Mesothelial cell of epicardium (in vitro differentiated cells): ENCODE measurements around the gene CAMP. TPM values are rescaled to one million over a fixed set of nuclear protein-coding genes. Genes with fewer than 3 reads are reported as not detected.
A peak's percentile ranks its signal among the peaks of the same experiment; 100 is the strongest.

Experiments
- DNase-seq, 2 experiments: peaks; one replicate each; pipeline ENCODE4 v3.0.0; 2021; ENCODE audit warnings: low spot score in 2 of 2; ENCODE audit not compliant: unreplicated experiment in 2 of 2
- H3K27ac Mint-ChIP-seq: 2 replicates; pipeline ENCODE4 v1.8.0; 2021; ENCODE audit warnings: mixed read lengths
- H3K27me3 Mint-ChIP-seq: 2 replicates; pipeline ENCODE4 v1.8.0; 2021; ENCODE audit warnings: low read depth, mixed read lengths
- H3K36me3 Mint-ChIP-seq: 2 replicates; pipeline ENCODE4 v1.8.0; 2021; ENCODE audit warnings: mixed read lengths
- H3K4me1 Mint-ChIP-seq: 2 replicates; pipeline ENCODE4 v1.8.0; 2021; ENCODE audit warnings: mixed read lengths
- H3K4me3 Mint-ChIP-seq: 2 replicates; pipeline ENCODE4 v1.8.0; 2021; ENCODE audit warnings: mild to moderate bottlenecking, moderate library complexity, mixed read lengths
- H3K9me3 Mint-ChIP-seq: 2 replicates; pipeline ENCODE4 v1.8.0; 2021; ENCODE audit warnings: mixed read lengths
- total RNA-seq: library from RNA; stranded (reverse); gene quantifications from 3 replicates; pipeline ENCODE4 v1.2.1, GENCODE V29; 2021
- TF ChIP-seq, protein P1 (sequence below): fragments of 200-600 bp; sonication (generic); IDR thresholded peaks from one replicate; pipeline ENCODE4 v1.5.0; 2021; ENCODE audit warnings: antibody characterized with exemption; ENCODE audit not compliant: unreplicated experiment

The CAMP gene
- total RNA-seq, 1 donor from 2014 or later: not detected

DNA sequence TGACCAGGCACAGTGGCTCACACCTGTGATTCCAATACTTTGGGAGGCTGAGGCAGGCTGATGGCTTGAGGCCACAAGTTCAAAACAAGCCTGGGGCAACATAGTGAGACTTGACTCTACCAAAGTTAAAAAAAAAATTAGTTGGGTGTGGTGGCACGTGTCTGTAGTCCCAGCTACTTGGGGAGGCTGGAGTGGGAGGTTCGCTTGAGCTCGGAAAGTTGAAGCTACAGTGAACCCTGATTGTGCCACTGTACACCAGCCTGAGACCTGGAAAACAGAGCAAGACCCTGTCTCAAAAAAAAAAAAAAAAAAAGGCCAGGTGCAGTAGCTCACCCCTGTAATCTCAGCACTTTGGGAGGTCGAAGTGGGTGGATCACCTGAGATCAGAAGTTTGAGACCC, 38.2 kb upstream of the CAMP start:
- H3K36me3 Mint-ChIP-seq: peaks cover 15% of the 10 kb centered on the region
- H3K27ac Mint-ChIP-seq: no peak overlapping the region
- no peaks in the 10 kb centered on the region for H3K9me3 Mint-ChIP-seq
- H3K4me1 Mint-ChIP-seq: peaks cover 13% of the 10 kb centered on the region
- TF ChIP-seq, protein P1, sequence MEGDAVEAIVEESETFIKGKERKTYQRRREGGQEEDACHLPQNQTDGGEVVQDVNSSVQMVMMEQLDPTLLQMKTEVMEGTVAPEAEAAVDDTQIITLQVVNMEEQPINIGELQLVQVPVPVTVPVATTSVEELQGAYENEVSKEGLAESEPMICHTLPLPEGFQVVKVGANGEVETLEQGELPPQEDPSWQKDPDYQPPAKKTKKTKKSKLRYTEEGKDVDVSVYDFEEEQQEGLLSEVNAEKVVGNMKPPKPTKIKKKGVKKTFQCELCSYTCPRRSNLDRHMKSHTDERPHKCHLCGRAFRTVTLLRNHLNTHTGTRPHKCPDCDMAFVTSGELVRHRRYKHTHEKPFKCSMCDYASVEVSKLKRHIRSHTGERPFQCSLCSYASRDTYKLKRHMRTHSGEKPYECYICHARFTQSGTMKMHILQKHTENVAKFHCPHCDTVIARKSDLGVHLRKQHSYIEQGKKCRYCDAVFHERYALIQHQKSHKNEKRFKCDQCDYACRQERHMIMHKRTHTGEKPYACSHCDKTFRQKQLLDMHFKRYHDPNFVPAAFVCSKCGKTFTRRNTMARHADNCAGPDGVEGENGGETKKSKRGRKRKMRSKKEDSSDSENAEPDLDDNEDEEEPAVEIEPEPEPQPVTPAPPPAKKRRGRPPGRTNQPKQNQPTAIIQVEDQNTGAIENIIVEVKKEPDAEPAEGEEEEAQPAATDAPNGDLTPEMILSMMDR: no peak
- DNase-seq: no peak
- no peak overlapping the region for H3K4me3 Mint-ChIP-seq
- H3K27me3 Mint-ChIP-seq: no peaks in the 10 kb centered on the region

DNA sequence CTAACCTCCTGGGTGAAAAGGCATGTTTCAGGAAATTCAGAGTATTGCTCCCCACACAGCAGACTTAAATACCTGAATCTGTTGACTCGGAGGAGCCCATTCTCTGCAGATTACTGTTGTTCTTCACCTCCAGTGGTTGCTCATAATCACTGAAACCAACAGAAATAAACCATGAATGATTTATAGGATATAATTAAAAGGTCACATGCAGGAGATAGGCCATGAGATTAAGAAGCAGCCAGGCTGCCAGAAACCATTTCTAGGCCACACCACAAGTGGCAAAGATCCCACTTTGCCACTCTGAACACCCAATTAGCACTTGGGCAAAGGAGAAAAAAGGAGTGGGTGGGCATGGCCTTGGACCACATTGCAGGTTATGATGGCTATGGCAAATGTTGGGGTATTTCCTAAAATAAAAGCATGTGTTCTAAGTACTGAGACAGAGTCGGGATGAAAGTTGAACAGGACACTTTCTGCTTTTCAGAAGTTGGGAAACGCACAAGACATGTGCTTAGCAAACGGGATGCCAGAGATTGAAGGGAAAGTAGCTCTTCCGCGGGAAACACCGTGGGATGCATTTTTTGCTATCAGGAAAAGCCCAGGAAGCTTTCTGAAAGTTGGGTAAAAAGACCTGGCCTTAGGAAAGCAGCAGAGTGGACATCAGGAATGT, 36.5 kb upstream of the CAMP start:
- Mint-ChIP-seq H3K4me1 (peaks cover 13% of the 10 kb centered on the region), H3K27ac (peak overlapping the region; percentile 79), H3K36me3 (peaks cover 9% of the 10 kb centered on the region), H3K9me3 (no peaks in the 10 kb centered on the region), H3K4me3 (peak overlapping the region; percentile 84), H3K27me3 (no peaks in the 10 kb centered on the region)
- DNase-seq: no peak
- TF ChIP-seq, protein P1: no peak

DNA sequence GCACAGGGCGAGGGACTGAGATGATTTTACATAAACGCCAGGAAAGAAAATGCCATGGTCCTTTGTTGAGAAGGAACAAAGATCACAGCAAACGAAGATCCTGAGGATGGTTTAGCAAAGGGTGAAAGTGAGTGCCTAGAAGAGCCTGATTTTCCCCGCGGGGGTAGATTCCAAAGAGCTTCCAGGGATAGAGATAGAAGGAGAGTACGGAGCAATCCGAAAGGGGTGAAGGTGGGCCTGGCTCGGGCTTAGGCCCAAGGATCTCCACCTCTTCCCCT, 36.1 kb upstream of the CAMP start:
- Mint-ChIP-seq H3K4me1 (peaks cover 13% of the 10 kb centered on the region), H3K9me3 (no peaks in the 10 kb centered on the region), H3K27ac (peak overlapping the region; percentile 79), H3K36me3 (peaks cover 6% of the 10 kb centered on the region), H3K27me3 (no peaks in the 10 kb centered on the region), H3K4me3 (peak overlapping the region; percentile 84)
- TF ChIP-seq, protein P1: no peak
- no peak for DNase-seq

DNA sequence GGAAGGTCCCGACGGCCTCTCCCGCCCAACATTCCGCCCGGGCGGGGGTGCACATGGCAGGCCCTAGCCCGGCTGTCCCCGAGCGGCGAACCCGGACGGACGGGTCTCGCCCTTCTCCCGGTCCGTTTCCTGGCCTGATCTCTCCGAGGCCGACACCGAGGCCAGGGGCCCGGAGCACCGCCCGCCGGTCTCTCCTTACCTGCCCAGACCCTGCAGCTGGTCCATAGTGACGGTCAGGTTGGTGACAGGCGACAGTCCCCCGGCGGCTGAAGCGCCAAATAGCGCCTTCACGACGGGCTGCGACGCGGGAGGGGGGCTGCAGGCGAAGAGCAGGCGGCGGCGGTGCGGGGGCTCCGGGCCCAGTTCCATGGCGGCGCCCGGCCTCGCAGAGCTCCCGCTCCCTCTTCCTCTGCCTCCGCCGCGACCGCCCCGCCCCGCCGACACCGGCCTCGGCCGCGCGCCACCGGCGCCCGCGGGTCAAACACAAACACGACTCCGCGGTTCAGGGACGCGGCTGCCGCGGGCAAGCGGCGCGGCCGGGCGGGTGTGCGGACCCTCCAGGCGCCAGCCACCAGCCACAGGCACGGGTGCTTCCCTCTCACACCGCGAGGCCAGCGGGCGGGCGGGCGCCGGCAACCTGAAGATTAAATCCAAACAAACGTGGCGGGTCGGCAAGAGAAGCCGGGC, 35.6 kb upstream of the CAMP start:
- Mint-ChIP-seq H3K4me3 (peak overlapping the region; percentile 92), H3K27ac (peak overlapping the region; percentile 94), H3K36me3 (peaks cover 2% of the 10 kb centered on the region), H3K4me1 (peaks cover 13% of the 10 kb centered on the region), H3K27me3 (no peaks in the 10 kb centered on the region), H3K9me3 (no peaks in the 10 kb centered on the region)
- peak; percentile 41 to 56 for DNase-seq
- TF ChIP-seq, protein P1: no peak

DNA sequence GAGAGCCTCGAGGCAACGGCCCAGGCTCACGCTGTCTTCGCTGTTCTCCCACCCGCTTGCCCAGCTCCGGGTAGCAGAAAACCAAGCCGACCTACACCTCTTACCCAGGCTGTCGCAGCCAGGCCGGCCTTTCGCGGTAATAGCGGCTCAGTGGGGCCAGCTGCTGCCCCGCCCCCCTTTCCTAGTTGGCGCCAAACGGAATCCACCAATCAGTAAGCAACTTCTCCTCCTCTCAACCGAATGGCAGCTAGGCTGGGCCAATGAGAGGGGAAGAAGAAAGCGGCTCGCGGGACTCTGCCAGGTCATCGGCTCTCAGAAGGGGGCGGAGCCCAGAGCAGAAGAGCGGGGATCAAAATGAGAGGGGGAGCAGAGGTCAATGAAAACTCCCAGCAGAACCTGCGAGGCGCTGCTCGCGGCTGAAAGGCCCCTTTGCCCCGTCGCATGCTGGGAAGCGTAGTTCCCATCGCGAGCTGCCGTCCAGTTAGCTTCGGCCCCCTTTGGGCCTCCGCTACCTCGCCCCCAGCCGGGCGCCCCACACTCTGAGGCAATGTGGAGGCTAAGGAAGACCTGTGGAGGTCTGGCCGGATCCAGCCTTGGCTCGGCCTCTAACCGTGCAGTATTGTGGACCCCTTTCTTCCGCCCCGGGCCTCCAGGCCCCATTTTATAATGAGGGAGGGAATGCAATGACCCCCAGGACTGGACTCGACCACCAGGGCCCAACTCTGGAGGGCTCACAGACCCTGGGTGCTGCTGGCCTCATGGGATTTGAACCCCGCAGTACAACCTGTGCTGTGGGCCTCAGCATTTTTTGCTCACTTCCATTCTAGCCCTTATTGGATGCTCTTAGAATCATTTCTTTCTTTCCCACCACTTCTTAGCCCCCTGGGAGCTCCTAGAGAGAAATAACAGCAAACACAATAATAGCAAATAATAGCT, 34.8 kb upstream of the CAMP start, which contains the start of gene CDC25A:
TSS of gene CDC25A (minus strand) at position 152 of the 936 bp plus-strand sequence. CDS start 470 bp downstream, outside the sequence.
- TF ChIP-seq, protein P1: no peak
- Mint-ChIP-seq H3K27ac (peak within 1 kb of the TSS; percentile 94), H3K4me1 (peaks cover 13% of the 10 kb centered on the region), H3K9me3 (no peaks in the 10 kb centered on the region), H3K27me3 (no peaks in the 10 kb centered on the region), H3K4me3 (peak within 1 kb of the TSS; percentile 92), H3K36me3 (peaks cover 2% of the 10 kb centered on the region)
- peak; percentile 91 to 92 for DNase-seq
